BJ (cell line): ENCODE measurements around the gene SMIM3. TPM values are rescaled to one million over a fixed set of nuclear protein-coding genes. Genes with fewer than 3 reads are reported as not detected.
A peak's percentile ranks its signal among the peaks of the same experiment; 100 is the strongest.

Experiments used
- CTCF ChIA-PET: fragments of 350-600 bp; formaldehyde crosslinking; extraction: SDS; loops from one replicate; lab custom pipeline; 2021; ENCODE audit warnings: antibody characterized with exemption, inconsistent platforms; lab: Yijun Ruan, JAX
- POLR2A ChIA-PET: fragments of 300-600 bp; sonication (Branson Sonifier 250); formaldehyde crosslinking; extraction: SDS; loops from one replicate; lab custom pipeline; 2021; ENCODE audit warnings: antibody characterized with exemption; lab: Charles Lee
- DNase-seq: peaks from one replicate; pipeline ENCODE4 v3.0.0-alpha.2; 2011; ENCODE audit warnings: low read depth
- H3K27me3 ChIP-seq: 2 replicates; pipeline ENCODE4 v1.6.0; 2011; ENCODE audit warnings: low read length; ENCODE audit not compliant: control insufficient read depth, insufficient read depth
- H3K36me3 ChIP-seq: 2 replicates; pipeline ENCODE4 v1.5.1; 2011; ENCODE audit warnings: low read length; ENCODE audit not compliant: control insufficient read depth, insufficient read depth
- H3K4me3 ChIP-seq: 2 replicates; pipeline ENCODE4 v1.5.1; 2011; ENCODE audit warnings: low read depth, mild to moderate bottlenecking, control low read depth, low read length
- polyA plus RNA-seq: library from polyadenylated mRNA; depleted of rRNA; stranded (reverse); fragments of >200 nt; gene quantifications from 2 replicates; pipeline ENCODE4 v1.2.3, GENCODE V29; 2011
- TF ChIP-seq, protein P1 (sequence below): IDR thresholded peaks from 2 replicates; pipeline ENCODE4 v1.5.1; 2011; ENCODE audit warnings: low read depth, mild to moderate bottlenecking, control low read depth, inconsistent platforms, low read length, moderate library complexity; ENCODE audit not compliant: insufficient read depth

SMIM3 gene
- polyA plus RNA-seq, 1 experiment: 43.7 TPM

DNA sequence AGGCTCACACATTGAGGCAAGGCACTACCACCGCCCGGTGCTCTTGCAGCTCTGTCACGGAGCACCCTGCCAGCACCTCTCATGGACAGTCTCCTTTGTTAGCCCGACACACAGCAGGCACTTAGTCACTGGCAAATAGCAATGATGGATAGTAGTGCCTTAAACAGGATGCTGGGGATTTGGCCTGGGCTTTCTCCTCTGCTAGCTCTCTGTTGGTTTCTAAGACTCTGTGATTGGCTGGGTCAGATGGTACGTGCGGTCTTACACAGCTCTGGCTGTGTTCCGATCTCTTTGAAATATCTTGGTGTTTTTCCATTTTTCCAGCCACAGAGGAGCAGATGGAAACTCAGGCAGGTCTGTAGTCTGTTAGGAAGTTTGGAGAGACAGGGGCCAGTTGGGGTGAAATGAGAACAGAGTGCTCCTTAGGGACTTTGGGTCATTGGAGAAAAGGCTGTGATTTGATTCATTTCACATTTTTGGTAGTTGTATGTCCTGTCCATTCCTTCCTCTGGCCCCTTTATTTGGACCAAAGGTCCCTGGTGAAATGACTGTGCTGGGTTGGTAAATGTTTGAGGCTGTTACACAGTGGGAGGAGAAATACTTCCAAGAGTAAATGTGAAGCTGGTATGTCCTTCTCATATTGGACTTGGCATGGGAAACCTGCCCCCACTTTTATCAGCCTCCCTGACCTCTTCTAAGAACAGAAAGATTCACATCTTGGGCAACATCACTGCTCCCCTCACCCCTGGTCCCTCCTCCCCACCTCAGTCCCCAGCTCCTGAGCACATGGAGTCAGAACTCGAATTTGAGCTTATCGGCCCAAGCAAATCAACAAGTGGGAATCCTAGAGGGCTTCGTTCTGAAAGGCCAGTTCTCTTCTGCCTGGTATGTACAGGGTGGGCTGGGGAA is 3.4 kb downstream of the SMIM3 start:
- Histone ChIP-seq H3K4me3 (peak overlapping the region; percentile 17), H3K27me3 (no peaks in the 10 kb centered on the region), H3K36me3 (no peaks in the 10 kb centered on the region)
- TF ChIP-seq, protein P1, sequence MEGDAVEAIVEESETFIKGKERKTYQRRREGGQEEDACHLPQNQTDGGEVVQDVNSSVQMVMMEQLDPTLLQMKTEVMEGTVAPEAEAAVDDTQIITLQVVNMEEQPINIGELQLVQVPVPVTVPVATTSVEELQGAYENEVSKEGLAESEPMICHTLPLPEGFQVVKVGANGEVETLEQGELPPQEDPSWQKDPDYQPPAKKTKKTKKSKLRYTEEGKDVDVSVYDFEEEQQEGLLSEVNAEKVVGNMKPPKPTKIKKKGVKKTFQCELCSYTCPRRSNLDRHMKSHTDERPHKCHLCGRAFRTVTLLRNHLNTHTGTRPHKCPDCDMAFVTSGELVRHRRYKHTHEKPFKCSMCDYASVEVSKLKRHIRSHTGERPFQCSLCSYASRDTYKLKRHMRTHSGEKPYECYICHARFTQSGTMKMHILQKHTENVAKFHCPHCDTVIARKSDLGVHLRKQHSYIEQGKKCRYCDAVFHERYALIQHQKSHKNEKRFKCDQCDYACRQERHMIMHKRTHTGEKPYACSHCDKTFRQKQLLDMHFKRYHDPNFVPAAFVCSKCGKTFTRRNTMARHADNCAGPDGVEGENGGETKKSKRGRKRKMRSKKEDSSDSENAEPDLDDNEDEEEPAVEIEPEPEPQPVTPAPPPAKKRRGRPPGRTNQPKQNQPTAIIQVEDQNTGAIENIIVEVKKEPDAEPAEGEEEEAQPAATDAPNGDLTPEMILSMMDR: no peak
- ChIA-PET CTCF (interaction anchor here (0.6 to 5.7 kb wide), 6 partner anchors 18 to 346 kb away, joined by 3 to 27 read pairs (median 4); no protein-coding TSS in a partner anchor), POLR2A (interaction anchor here (0.5 to 1.9 kb wide), 2 partner anchors 23 to 371 kb away, joined by 6 to 9 read pairs; partner anchors contain the start of gene DCTN4)
- DNase-seq: peak; percentile 89

DNA sequence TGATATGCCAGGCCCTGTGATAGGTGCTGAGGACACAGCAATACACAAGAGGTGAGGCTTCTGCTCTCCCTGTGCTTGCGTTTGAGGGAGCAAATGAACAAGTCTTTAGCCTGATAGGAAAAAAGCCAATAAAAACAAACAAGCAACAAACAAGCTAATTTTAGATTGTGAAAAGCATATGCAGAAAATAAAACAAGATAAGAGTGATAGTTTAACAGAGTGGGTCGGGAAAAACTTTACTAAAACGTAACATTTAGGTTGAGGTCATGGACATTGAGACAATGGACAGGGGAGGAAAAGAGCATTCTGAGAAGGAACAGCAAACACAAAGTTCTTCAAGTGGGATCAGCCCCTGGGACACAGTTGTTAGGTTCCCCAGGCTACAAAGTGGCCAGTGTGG is 4.3 kb downstream of the SMIM3 start:
- Histone ChIP-seq H3K36me3 (no peaks in the 10 kb centered on the region), H3K4me3 (no peak overlapping the region), H3K27me3 (no peaks in the 10 kb centered on the region)
- CTCF ChIA-PET: interaction anchor here (1.0 to 2.6 kb wide), 5 partner anchors 16 to 347 kb away, joined by 3 to 9 read pairs (median 4); no protein-coding TSS in a partner anchor
- TF ChIP-seq, protein P1: no peak
- POLR2A ChIA-PET: no interaction called here
- DNase-seq: no peak

DNA sequence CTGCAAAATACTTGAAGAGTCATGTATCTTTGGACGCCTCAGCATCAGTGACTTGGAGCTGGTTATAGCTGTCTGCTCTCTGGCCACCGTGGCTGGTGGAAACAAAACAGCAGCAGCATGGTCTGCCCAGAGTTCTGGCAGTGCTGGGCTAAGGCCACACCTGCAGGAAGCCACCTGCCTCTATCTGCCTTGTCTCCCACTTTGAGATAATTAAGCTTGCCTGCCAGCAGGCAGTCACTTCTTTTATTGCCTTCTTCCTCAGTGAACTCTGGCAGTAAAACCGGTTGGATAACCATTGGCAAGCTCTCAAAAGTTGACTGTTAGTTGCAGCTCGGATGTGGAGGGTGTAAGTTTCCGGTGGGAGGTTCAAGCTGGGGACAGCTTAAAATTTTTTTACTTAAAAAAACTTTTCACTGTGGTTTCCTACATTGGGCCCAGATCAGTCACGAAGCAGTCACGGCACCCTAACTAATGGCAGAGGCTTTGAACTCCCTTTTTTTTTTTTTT is 4.9 kb downstream of the SMIM3 start:
- Histone ChIP-seq H3K4me3 (no peak overlapping the region), H3K36me3 (no peaks in the 10 kb centered on the region), H3K27me3 (no peaks in the 10 kb centered on the region)
- ChIA-PET POLR2A (interaction anchor here (0.7 to 1.1 kb wide), 6 partner anchors 16 to 310 kb away, joined by 5 to 21 read pairs (median 10); partner anchors contain the start of gene RBM22), CTCF (interaction anchor here (1.2 to 1.6 kb wide), 4 partner anchors 15 to 83 kb away, joined by 4 to 10 read pairs (median 5); partner anchors contain the start of gene RBM22)
- TF ChIP-seq, protein P1: no peak
- DNase-seq: peak; percentile 96

DNA sequence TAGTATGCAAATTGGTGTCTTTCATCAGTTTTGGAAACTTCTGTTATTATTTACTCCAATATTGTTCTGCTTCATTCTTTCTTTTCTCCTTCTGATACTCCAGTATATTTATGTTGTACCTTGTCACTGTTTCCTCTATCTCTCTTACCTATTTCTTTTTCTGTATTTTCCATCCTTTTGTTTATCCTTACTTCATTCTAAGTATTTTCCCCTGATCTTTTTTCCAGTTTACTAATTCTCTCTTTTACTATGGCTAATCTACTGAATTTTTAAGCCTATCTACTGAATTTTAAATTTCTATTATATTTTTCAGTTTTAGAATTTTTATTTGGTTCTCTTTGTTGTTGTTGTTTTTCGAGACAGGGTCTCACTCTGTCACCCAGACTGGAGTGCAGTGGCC is 7.4 kb downstream of the SMIM3 start:
- no peak overlapping the region for H3K4me3 ChIP-seq
- POLR2A ChIA-PET: no interaction called here

More for the DNA sequence above, 7.4 kb downstream of the SMIM3 start:
- Histone ChIP-seq H3K36me3 (no peaks in the 10 kb centered on the region), H3K27me3 (no peaks in the 10 kb centered on the region)
- CTCF ChIA-PET: interaction anchor here (1.4 to 1.8 kb wide), 2 partner anchors 15 to 61 kb away, joined by 4 to 13 read pairs; no protein-coding TSS in a partner anchor
- TF ChIP-seq, protein P1: no peak
- no peak for DNase-seq
